GM19324 (cell line): ENCODE results near the gene SUFU.

Source experiments
- ATAC-seq: cut with Tn5 transposase; IDR thresholded peaks from one replicate; pipeline ENCODE4 v1.9.1; 2021; ENCODE audit warnings: mild to moderate bottlenecking, moderate library complexity; ENCODE audit not compliant: unreplicated experiment, low FRiP score

Gene SUFU

DNA sequence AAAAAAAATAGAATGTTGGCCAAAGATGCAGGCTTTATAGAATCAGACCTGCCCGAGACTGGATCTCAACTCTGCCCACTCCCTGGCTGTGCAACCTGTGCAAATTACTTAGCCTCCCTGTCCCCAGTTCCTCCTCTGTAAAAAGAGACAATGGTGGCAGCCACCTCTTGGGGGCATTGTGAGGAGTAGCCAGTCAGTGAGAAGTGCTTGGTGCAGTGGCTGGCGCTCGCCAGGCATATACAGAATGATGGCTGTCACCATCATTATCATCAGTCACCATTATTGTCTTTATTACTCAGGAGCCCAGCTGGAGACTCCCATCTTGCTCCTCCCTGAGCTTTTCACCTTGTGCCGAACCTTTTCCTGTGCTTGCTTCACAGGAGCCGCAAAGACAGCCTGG, 111.1 kb downstream of the SUFU start:
- no peak for ATAC-seq

DNA sequence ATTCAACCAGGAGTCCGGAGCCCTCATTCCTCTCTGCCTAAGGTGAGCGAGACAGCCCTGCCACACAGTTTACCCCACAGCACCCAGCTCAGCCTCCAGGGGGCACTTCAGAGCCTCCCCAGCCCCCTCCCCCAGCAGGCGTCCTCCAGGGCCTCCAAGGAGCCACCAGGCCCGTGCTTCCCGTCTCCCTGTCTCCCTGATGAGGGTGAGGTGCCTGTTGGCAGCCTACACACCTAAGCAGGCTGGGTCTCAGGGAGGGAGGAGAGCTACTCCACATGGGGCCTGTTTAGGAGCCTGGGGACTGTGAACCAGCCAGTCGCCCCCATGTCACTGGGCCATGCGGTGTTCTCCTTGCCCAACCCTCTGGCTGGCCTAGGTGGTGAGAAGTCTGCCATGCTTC, 111.6 kb downstream of the SUFU start:
- ATAC-seq = no peak

DNA sequence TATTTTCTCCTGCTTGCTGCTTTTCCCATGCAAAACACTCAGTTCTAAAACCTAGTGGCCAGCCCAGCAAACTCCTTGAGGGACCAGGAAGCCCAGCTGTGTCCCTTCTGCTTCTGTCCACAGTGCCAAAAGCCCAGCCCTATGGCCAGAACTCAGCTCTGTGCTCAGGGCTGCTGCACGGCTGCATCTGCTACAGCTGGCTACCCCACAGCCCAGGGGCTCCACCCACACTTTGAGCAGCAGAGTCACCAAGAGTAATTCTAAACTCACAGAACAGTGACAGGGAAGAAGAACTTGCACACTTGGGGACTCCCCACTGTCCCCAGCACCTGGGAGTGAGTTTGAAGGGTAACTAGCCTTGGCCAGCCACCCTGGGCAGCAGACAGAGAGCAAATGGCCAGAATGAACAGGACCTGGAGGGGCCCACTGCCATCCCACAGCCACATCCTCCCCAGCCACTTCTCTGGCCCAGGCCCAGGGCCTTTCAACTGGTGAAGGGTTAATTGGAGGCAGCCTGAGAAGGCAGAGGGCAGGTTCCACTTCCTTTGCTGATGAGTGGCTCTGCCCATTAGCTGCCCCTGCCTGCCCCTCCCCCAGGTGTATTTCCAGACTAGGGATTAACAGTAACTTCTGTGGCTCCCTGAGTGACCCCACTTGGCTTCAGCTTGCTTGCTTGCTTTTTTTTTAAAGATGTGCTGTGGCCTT, 112.4 kb downstream of the SUFU start:
- ATAC-seq = no peak

DNA sequence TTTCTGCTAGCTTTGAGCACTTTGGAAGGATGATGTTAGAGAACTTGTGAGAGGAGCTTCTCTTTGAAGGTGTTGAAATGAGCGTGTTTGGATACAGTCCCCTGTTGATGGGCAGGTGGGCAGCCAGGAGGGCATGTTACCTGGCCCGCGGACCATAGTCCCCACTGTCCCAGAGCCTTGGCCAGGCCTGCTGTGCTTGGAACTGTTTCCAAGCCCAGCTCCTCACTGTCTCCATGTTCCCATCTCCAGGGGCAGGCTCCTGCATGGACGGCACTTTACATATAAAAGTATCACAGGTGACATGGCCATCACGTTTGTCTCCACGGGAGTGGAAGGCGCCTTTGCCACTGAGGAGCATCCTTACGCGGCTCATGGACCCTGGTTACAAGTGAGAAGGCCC, 113.3 kb downstream of the SUFU start:
- ATAC-seq = no peak

DNA sequence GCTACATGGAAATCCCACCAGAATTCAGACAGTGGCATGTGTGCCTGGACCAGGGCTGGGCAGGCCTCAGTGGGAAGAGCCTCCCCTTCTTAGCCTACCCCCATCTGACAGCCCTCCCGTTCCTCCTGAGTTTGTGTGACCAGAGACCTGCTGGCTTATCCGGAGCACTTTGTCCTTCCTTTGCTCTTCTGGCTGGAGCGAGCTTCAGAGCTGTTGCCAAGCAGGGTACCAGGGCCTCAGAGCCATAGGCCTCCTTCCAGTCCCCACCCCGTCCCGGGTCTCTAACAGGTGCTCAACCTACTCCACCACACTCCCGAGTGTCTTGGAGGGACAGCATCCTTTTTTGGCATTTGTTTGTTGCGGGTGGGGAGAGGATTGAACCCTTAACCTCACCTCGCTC, 114.0 kb downstream of the SUFU start:
- no peak for ATAC-seq

DNA sequence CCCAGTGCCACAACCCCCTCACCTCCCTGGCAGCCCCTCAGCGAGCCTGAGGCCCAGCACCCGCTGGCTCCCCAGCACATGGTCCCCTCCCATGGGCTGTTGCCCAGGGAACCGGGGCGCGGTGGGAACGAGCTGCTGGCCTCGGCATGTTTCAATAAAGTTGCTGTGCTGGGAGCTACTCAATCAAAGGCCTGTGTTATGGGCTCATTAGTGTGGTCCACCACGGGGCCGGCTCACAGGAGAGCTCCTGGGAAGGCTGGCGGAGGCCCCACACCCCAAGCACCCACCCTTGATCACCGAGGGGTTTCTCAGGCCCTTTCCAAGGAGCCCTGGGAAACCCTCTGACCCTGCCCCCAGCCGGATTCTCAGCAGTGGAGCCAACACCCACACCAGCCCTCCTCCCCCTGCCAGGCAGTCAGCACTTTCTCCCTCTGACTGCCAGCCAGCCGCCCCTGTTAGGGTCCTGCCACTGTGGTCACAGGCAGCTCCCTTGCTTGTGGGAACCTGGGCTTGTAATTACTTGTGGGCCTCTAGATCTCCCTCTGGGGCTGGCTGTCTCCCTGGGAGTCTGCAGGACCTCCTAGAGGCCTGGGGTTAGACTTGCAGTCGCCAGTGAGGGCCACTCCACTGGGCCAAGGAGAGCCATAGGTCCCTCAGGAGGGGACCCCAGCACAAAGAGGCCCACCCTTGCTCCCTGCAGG, 115.7 kb downstream of the SUFU start:
- ATAC-seq = no peak

DNA sequence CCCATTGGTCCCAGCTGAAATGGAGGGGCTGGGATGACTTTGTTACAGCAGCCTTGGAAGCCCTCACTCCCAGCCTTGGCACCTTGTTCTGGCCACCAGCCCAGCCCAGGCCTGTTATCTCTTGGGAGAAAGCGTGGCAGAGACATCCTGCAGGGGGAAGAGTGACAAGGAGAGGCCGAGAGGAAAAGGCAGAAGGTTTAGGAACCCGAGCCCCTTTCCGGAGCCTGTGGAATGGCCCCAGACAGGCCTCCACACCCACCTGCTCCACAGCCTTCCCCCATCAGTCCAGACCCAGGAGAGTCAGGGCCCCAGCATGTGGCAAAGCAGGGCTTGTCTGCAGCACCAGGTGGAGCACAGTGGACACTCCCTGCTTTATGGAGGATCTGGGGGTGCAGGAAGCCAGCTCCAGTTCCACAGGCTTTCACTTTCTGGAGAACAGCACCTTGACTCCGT, 116.4 kb downstream of the SUFU start:
- no peak for ATAC-seq

DNA sequence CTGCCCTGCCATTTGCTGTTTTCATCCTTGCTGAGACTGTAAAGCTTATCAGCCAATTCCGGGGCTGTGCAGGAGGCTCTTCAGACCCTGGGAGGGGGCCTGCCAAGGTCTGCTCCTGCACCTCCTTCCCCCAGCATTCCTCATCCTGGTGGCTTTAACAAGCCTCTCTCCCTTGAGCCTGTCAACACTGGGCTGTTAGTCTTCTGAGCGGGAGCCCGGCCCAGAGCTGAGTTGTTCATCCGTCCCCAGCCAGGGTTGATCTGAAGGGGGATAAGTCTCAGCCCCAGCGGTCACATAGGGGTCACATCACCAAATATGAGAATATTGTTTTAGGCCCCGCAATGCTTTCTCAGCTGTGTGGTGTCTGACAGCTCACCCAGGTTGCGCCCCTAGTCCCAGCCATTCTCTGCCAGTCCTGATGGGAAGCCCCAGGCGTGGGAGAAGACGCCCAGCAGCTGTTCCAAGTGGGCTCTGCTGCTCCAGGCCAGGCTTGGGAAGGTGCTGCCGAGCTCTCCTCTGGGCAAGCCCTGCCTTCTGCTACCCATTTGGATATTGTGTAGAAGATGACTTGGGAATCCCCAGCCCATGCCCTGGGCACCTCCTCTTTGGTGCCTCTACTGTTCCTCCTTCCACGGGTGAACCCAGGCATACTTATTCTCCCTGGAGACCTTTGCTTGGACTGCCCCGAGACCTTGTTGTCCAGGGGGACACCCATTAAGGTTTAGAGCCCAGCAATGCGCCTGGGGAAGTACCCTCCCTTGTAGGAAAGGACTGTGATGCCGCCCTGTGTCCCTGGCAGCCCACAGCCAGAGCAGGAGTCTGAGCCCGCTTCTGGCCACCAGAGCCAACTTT, 117.0 kb downstream of the SUFU start:
- no peak for ATAC-seq

DNA sequence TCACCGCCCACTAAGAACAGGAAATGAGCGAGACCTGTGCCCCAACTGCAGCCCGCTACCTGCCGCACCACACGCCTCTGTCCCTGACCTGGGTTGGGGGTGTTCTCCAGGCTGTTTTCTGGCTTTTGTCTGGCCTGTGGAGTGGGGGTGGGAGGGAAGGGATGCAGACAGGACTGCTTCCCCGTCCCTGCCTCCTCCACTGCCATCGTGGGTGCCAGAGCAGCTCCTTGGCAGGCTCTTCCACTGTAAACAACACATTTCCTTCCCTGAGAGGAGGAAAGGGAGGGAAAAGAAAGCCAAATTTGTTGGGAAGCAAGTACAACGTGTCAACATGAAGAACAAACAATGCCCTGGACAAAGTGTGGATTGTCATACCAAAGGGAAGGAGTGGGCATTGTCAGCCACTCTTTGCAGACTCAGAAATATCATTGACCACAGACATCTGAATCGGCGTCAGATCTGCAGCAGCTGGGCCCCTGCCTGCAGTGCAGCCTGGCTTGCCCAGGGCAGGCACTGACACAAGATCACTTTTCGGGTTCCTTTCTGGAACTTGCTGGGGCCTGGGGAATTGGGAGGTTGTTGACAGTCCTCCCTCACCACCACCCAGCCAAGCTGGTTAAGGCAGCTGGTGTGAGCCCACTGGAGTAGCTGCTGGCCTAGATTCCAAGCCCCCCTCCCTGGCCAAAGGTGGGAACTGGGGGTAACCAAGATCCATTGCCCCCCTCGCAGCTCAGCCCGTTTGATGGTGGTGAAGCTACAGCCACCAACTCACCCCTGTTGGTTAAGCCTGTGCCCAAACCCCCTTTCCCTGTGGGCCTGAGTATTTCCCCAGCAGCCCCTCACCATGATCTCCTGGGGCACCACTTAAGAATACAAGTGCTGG, 117.9 kb downstream of the SUFU start:
- no peak for ATAC-seq

DNA sequence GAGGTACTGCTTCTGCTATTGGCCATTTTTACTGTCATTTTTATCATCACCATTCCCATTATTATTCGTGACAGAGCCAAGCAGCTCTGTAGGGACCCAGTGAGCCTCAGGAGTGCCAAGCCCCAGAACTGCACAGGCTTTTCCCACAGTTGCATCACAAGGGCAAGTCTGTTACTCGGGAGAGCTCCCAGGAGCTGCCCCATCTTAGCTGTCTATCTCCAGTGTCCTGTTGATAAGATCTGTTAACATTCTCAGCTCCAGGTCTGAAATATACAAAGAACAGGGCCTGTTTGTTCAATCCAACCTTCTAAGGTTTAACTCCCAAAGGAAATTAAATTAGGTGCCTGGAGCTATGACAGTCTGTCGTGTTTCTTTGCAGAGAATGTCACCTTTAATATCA, 120.3 kb downstream of the SUFU start:
- no peak for ATAC-seq

DNA sequence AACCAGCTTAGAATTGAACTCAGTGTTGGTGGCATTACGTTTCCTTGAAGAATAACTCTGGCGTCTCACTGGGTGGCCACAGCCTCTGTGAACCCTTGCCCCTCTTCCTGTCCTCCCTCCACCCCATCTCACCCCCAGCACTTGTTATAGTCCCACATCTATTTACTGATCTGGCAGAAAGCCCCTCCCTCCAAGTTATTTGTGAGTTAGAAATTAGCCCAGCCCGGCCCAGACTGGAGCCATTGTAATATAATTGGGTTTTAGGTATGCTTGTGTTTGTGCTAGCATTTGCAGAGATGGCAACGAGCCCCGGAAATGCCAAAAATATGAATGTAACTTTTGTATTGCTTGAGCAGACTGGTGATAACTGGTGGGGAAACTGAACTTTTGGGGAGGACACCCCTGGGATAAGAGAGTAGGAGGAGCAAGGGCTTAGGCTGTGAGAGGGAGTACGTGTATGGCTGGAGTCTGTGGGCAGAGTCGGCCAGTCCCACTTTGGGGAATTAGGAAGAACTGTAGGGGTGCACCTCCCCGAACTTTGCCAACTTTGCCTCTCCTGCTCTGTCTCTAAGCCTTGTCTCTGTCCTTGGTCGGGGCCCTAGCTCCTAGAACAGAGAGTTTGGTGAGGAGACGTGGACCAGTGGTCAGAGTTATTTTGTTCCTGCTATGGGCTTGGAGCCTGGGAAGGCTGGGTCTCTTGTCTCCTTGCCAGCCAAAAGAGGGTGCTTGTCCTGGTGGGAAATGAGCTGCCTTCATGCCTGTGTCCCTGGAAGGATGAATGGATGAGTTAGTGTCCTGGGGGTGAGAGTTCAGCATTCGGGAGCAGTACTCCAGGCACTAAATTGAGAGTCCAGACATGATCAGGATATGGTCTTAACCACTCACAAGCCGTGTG, 121.2 kb downstream of the SUFU start:
- ATAC-seq = no peak

DNA sequence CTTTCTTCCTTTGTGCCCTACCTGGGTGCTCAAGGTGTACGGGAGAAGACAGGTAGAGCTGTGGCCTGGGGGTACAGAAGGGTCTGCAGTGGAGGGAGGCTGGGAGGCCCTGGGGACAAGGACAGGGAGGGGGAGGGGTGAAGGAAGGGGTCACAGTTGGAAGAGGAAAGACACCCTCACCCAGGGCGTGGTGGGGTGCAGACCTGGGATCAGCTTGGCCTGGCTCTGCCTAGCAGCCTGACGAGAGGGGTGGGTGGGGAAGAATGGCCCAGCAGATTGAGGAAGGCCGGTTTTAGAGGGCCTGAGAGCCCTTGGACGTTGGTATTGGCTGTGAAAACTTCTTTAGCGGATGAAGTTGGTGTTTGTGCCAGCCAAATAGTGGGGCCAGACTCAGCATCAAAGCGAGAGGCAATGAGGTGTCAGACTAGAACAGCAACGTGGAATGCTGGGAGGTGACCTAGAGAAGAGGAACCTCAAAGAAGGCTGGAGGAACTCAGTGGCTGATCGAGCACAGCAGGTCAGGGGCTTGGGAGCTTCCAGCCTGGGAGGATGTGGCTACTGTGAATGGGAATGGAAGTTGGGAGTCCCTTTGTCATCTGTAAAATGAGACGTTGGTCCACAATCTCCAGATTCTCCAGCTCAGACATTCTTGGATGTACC, 122.4 kb downstream of the SUFU start:
- ATAC-seq = no peak

DNA sequence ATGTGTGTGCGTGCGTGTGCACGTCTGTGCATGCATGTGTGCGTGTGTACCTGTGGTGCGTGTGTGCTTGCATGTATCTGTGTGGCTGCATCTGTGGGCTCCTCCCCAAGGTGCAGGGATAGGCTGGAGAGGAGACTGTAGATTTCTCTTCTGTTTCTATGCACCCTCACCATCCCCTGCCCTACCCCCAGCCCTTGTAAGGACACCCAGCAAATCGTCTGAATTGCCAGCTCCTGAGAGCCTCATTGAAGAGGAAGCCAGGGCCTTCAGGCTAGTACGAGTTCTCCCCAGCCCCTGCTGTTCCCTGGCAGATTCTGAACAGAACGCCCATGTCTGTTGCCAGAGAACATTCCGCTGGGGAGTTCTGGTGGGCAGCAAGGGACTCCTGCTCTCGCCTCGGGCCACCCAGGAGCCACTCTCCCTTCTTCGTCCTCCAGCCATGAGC, 123.5 kb downstream of the SUFU start:
- ATAC-seq = no peak

DNA sequence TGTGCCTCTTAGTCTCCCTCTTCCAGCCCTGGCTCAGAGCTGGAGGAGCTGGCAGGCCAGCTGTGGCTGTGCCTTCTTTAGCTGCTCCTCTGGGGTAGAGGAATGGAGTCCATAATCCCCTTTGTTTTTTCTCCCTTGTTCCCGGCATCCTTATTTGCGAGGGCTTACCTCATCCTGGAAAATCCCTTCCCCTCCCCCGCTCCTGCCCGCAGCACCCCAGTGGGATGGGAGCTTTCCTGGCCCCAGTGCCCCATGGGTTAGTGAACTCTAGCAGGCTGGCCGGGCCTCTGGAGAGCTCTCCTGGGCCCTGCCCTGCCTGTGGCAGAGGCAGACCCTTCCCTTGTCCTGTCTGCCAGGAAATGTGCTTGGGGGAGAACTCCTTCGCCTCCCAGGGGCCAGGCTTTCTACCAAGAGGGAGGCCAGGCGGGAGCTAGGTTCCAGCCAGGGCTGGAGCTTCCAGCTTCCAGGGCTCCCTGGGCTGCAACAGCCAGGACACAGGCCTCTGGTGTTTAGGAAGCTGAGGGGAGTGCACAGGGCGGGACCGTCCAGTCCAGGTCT, 124.0 kb downstream of the SUFU start:
- no peak for ATAC-seq

DNA sequence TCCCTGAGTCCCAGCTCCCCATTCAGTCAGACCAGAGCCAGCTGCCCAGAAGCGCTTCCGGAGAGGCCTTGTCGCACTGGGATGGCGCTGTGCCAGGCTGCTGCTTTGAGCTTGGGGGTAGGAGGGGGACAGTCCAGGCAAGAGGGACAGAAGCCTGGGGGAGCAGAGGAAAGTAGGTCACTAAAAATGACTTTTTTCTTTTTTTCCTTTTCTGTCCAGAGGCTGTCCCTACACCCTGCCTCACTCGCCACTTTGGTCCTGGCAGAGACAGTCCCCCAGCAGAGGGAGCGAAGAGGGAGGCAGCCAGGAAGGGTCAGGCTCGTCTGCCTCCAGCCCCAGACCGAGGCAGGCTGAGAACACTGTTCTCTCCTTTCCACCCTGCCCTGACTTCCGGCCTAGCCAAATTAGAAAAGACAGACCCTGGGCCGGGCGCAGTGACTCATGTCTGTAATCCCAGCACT, 124.7 kb downstream of the SUFU start:
- no peak for ATAC-seq

DNA sequence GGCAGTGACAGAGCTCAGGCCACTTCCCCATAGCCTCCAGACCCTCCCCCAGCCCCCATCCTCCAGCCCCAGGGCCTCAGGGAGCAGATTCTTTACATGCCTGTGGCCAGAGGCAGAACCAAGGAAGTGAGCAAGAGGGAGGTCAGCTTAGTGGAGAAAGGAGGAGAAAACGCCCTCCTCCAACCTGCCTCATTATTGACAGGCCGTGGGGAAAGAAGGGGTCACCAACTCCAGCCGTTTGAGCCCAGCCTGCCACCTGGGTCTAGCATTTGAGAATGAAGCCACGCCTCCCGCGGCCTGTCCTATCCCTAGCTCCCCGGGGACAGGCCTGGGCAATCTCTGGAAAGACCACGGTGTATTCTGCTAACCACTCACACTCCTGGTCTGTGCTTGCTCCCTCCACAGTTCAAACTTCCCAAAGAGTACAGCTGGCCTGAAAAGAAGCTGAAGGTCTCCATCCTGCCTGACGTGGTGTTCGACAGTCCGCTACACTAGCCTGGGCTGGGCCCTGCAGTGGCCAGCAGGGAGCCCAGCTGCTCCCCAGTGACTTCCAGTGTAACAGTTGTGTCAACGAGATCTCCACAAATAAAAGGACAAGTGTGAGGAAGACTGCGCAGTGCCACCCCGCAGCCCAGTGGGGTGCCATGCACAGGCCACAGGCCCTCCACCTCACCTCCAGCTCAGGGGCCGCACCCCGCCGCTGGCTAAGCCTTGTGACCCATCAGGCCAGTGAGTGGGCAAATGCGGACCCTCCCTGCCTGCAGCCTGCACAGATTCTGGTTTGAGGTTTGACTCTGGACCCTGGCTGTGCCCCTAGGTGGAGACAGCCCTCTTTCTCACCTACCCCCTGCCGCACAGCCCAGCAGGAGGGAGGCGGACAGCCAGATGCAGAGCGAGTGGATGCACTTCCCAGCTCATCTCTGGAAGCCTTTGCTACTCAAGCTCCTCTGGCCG, 126.2 kb downstream of the SUFU start:
- no peak for ATAC-seq

DNA sequence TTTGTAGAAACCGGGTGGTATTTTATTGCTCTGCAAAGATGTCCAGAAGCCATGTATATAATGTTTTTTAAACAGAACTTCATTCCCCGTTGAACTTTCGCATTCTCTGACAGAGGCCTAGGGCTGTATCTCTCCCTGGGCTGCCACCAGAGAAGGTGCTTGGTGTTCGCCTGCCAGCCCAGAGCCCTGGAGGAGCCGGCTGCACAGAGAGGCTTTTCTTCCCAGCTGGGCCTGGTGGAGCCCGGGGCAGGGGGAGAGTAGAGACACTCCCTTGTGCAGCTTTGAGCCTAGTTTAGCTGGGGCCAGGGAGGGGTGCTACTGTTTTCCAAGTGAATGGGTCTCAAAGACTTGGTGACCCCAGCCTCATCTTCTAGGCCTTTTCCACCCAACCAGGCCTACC, 126.9 kb downstream of the SUFU start:
- no peak for ATAC-seq
